ENCODE results near the gene FBXW7. TPM values are rescaled to one million over a fixed set of nuclear protein-coding genes. Genes with fewer than 3 reads are reported as not detected.

FBXW7 gene
- polyA plus RNA-seq, 1 of the 3 experiments (the other 2 are of a cell fraction), result 7.7 TPM

DNA sequence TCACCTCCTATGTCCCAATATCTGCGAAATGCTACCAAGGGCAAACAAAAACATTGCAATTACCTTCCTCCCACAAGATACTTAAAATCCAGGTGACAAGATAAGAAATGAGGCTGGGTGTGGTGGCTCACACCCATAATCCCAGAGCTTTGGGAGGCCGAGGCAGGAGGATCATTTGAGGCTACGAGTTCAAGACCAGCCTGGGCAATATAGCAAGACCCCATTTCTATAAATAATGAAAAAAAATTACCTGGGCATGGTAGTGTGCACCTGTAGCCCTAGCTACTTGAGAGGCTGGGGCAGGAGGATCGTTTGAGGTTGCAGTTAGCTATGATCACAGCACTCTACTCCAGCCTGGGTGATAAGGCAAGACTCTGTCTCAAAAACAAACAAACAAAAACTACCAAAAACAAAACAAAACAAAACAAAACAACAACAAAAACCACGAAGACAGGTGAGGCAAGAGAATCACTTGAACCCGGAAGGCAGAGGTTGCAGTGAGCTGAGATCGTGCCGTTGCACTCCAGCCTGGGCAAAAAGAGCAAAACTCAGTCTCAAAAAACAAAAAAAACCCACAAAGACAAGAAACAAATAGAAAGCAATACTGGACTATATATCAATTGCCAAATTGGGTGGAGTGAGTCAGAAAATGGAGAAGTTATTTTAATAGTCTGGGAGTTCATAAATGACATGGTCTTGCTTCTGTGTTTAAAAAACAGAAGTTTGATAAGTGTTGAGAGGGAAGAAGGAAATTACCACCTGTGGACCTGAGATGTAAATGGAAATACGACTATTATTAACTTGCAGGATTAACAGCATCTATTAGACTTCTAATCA lies 176.5 kb downstream of the FBXW7 start:
- Histone ChIP-seq H4K20me1 (ENCODE audit: insufficient read depth) (no peaks in the 10 kb centered on the region; the same call in 1 of the 2 replicates), H3K4me3 (ENCODE audit: low read depth in 2 of 2, low read length in 1 of 2) (no peak overlapping the region), H3K4me1 (ENCODE audit: control insufficient read depth in 1 of 2, insufficient read depth in 2 of 2, low read depth in 1 of 2, low read length in 1 of 2) (peaks cover 0 to 12% of the 10 kb centered on the region in 2 experiments; a peak in 2 of 4 replicates), H3K79me2 (ENCODE audit: insufficient read depth) (no peaks in the 10 kb centered on the region), H3K9me2 (no peaks in the 10 kb centered on the region), H3F3A (replicated peaks; ENCODE audit: insufficient read depth) (peaks cover 12% of the 10 kb centered on the region), H3K36me3 (replicated peaks in 1 of 2; ENCODE audit: control insufficient read depth in 1 of 2, insufficient read depth in 2 of 2, low read length in 1 of 2) (no peaks in the 10 kb centered on the region), H3K4me2 (no peak overlapping the region), H3K9ac (no peak overlapping the region), H2AFZ (ENCODE audit: low read depth) (no peak overlapping the region), H3K27me3 (ENCODE audit: insufficient read depth) (no peaks in the 10 kb centered on the region), H3K27ac (ENCODE audit: low read depth in 2 of 2, low read length in 1 of 2) (no peak overlapping the region), H3K9me3 (no peaks in the 10 kb centered on the region)
- ChIA-PET CTCF (interaction anchor here (2.7 kb wide), 1 partner anchor 10 kb away, joined by 10 read pairs; no protein-coding TSS in a partner anchor), POLR2A (no interaction called here)
- TF ChIP-seq GABPA (IDR thresholded peaks at IDR 0.05; ENCODE audit: low read depth), result no peak
- TF ChIP-seq FOXJ3 (CRISPR knock-in tag; IDR thresholded peaks at IDR 0.05), result no peak
- no peak for TF ChIP-seq MEF2A (IDR thresholded peaks at IDR 0.05; ENCODE audit: borderline replicate concordance, low read depth)
- no peak for TF ChIP-seq SMC3 (IDR thresholded peaks at IDR 0.05; ENCODE audit: low read depth, low read length)
- TF ChIP-seq, protein P1, sequence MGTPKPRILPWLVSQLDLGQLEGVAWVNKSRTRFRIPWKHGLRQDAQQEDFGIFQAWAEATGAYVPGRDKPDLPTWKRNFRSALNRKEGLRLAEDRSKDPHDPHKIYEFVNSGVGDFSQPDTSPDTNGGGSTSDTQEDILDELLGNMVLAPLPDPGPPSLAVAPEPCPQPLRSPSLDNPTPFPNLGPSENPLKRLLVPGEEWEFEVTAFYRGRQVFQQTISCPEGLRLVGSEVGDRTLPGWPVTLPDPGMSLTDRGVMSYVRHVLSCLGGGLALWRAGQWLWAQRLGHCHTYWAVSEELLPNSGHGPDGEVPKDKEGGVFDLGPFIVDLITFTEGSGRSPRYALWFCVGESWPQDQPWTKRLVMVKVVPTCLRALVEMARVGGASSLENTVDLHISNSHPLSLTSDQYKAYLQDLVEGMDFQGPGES (IDR thresholded peaks at IDR 0.05; ENCODE audit: low read depth, low read length), result no peak
- TF ChIP-seq EP300 (IDR thresholded peaks at IDR 0.05; ENCODE audit: borderline replicate concordance in 1 of 2, low read depth in 1 of 2, low read length in 1 of 2), result no peak
- TF ChIP-seq, protein P2, sequence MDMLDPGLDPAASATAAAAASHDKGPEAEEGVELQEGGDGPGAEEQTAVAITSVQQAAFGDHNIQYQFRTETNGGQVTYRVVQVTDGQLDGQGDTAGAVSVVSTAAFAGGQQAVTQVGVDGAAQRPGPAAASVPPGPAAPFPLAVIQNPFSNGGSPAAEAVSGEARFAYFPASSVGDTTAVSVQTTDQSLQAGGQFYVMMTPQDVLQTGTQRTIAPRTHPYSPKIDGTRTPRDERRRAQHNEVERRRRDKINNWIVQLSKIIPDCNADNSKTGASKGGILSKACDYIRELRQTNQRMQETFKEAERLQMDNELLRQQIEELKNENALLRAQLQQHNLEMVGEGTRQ (IDR thresholded peaks at IDR 0.05; ENCODE audit: borderline replicate concordance, low read depth, low read length), result no peak
- TF ChIP-seq CTCF (IDR thresholded peaks at IDR 0.05), result no peak
- no peak for TF ChIP-seq ELF1 (IDR thresholded peaks at IDR 0.05)
- TF ChIP-seq, protein P3, sequence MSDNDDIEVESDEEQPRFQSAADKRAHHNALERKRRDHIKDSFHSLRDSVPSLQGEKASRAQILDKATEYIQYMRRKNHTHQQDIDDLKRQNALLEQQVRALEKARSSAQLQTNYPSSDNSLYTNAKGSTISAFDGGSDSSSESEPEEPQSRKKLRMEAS (IDR thresholded peaks at IDR 0.05; ENCODE audit: low read depth), result no peak
- no peak for TF ChIP-seq GATA2 (CRISPR knock-in tag; IDR thresholded peaks at IDR 0.05)
- no peak for TF ChIP-seq NRF1 (IDR thresholded peaks at IDR 0.05; ENCODE audit: low read depth, low read length)
- TF ChIP-seq RAD21 (IDR thresholded peaks at IDR 0.05; ENCODE audit: low read length), result no peak
- no peak for TF ChIP-seq CHD2 (IDR thresholded peaks at IDR 0.05; ENCODE audit: low read length, partially characterized antibody)
- no peak for TF ChIP-seq ZBTB33 (IDR thresholded peaks at IDR 0.05; ENCODE audit: borderline replicate concordance, low read depth)
- DNase-seq, result no peak
- 93% methylated on average over 9 of the region's 9 CpGs for WGBS (ENCODE audit: low lambda C conversion rate)
